ENCODE results near the gene TLL1. TPM values are rescaled to one million over a fixed set of nuclear protein-coding genes. Genes with fewer than 3 reads are reported as not detected.

The TLL1 gene
- total RNA-seq, 1 experiment from 2014 or later, result 0.37 TPM

DNA sequence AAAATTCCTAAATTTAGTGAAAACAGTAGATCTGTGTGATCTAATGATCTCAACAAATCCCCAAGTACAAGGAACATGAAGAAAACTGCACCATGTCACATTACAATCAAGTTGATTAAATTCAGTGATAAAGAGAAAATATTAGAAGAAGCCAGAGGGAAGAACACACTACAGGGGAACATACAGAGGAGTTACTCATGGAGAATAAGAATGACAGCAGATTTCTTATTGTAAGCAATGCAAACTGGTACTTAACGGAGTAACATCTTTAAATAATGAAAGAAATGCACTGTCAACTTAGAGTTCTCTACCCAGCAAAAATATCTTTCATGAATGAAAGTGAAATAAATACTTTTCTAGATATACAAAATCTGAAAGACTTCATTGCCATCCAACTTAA, 21.1 kb downstream of the TLL1 start:
- Histone ChIP-seq H3K4me2 (ENCODE audit: low read length) (no peak overlapping the region), H3K9me2 (ENCODE audit: insufficient read depth) (no peaks in the 10 kb centered on the region), H4K20me1 (ENCODE audit: insufficient read depth) (no peaks in the 10 kb centered on the region), H3K9ac (ENCODE audit: low read length) (no peak overlapping the region), H3K27ac (ENCODE audit: low read depth, low read length) (no peak overlapping the region), H3K9me3 (ENCODE audit: control insufficient read depth in 1 of 2, insufficient read depth in 1 of 2, low read depth in 1 of 2, low read length in 2 of 2) (no peaks in the 10 kb centered on the region), H3K36me3 (ENCODE audit: control insufficient read depth in 1 of 2, insufficient read depth in 2 of 2, low read length in 2 of 2) (no peaks in the 10 kb centered on the region), H3K79me2 (ENCODE audit: insufficient read depth, low read length) (no peaks in the 10 kb centered on the region), H3K4me3 (replicated peaks in 1 of 2; ENCODE audit: low read depth in 1 of 2, low read length in 2 of 2) (no peak overlapping the region), H3K4me1 (ENCODE audit: control insufficient read depth in 1 of 2, insufficient read depth in 2 of 2, low read length in 2 of 2) (no peaks in the 10 kb centered on the region), H2AFZ (ENCODE audit: low read depth, low read length, poor library complexity, severe bottlenecking) (no peak overlapping the region), H3K27me3 (ENCODE audit: insufficient read depth, low read length) (no peaks in the 10 kb centered on the region)
- BruUV-seq (replicated peaks), result no TSS peak
- intact Hi-C loops (cut with micrococcal nuclease), result no loop called here
- ChIA-PET RAD21 (ENCODE audit: low non-redundant PET in 1 of 2, low total read pairs in 2 of 2, uncharacterized antibody in 2 of 2, unreplicated experiment in 2 of 2) (no interaction called here), CTCF (no interaction called here), POLR2A (no interaction called here)
- DNase-seq (ENCODE audit: low read depth, low spot score) (no peak), ATAC-seq (no peak)
- TF ChIP-seq RAD21 (IDR thresholded peaks at IDR 0.05; ENCODE audit: low read depth) (no peak), SRF (IDR thresholded peaks at IDR 0.05; ENCODE audit: low read depth) (no peak), POLR2AphosphoS5 (IDR thresholded peaks at IDR 0.05; ENCODE audit: low read depth, low read length) (no peak), ZFX (IDR thresholded peaks at IDR 0.05) (no peak), SP1 (IDR thresholded peaks at IDR 0.05; ENCODE audit: low read depth) (no peak), ATF3 (IDR thresholded peaks at IDR 0.05) (no peak), YY1 (IDR thresholded peaks at IDR 0.05; ENCODE audit: extremely low read depth, insufficient replicate concordance, low read depth, low read length) (no peak), EZH2phosphoT487 (IDR thresholded peaks at IDR 0.05; ENCODE audit: borderline replicate concordance) (no peak), CEBPB (IDR thresholded peaks at IDR 0.05; ENCODE audit: low read depth) (no peak), ZNF274 (IDR thresholded peaks at IDR 0.05; ENCODE audit: low read depth, low read length) (no peak)
- TF ChIP-seq, protein P1, sequence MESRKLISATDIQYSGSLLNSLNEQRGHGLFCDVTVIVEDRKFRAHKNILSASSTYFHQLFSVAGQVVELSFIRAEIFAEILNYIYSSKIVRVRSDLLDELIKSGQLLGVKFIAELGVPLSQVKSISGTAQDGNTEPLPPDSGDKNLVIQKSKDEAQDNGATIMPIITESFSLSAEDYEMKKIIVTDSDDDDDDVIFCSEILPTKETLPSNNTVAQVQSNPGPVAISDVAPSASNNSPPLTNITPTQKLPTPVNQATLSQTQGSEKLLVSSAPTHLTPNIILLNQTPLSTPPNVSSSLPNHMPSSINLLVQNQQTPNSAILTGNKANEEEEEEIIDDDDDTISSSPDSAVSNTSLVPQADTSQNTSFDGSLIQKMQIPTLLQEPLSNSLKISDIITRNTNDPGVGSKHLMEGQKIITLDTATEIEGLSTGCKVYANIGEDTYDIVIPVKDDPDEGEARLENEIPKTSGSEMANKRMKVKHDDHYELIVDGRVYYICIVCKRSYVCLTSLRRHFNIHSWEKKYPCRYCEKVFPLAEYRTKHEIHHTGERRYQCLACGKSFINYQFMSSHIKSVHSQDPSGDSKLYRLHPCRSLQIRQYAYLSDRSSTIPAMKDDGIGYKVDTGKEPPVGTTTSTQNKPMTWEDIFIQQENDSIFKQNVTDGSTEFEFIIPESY (IDR thresholded peaks at IDR 0.05; ENCODE audit: extremely low read depth, insufficient replicate concordance, low read length), result no peak

Measured in HCT116 (cell line).